Activated CD4-positive, alpha-beta T cell treated with anti-CD3 and anti-CD28 coated beads for 36 hours (primary cell): ENCODE measurements around the gene CXADR. TPM values are rescaled to one million over a fixed set of nuclear protein-coding genes. Genes with fewer than 3 reads are reported as not detected.
"Not testable (repeated sequence)": the region's sequence is repeated elsewhere in the genome, so short reads cannot be mapped to it uniquely, and the experiment has no call there.

Experiments used
- ATAC-seq: fragments of 200-7000 bp; cut with Tn5 transposase; one replicate; pipeline ENCODE4 v1.10.0; 2021; ENCODE audit warnings: mild to moderate bottlenecking, moderate library complexity
- CTCF ChIA-PET: fragments of 350-600 bp; sonication (Branson Sonifier 250); formaldehyde crosslinking; loops from one replicate; lab custom pipeline; 2021; ENCODE audit warnings: antibody characterized with exemption; lab: Charles Lee
- POLR2A ChIA-PET: fragments of 350-600 bp; sonication (Branson Sonifier 250); formaldehyde crosslinking; loops from one replicate; lab custom pipeline; 2021; ENCODE audit warnings: antibody characterized with exemption, inconsistent platforms; lab: Charles Lee
- DNase-seq: peaks from one replicate; pipeline ENCODE4 v3.0.0-alpha.2; 2020
- H3K27ac Mint-ChIP-seq: one replicate; pipeline ENCODE4 v1.8.0; 2021; ENCODE audit warnings: mixed read lengths
- H3K27me3 Mint-ChIP-seq: one replicate; pipeline ENCODE4 v1.8.0; 2021; ENCODE audit warnings: mixed read lengths
- H3K36me3 Mint-ChIP-seq: one replicate; pipeline ENCODE4 v1.8.0; 2021; ENCODE audit warnings: low read depth, mixed read lengths
- H3K4me1 Mint-ChIP-seq: one replicate; pipeline ENCODE4 v1.8.0; 2021; ENCODE audit warnings: mixed read lengths
- H3K4me3 Mint-ChIP-seq: one replicate; pipeline ENCODE4 v1.8.0; 2021; ENCODE audit warnings: mild to moderate bottlenecking, moderate library complexity, mixed read lengths
- H3K9me3 Mint-ChIP-seq: one replicate; pipeline ENCODE4 v1.8.0; 2021; ENCODE audit warnings: low read depth, mixed read lengths
- intact Hi-C, 2 experiments: fragments of 100-400 bp; cut with DNase I in 1 of 2; cut with micrococcal nuclease in 1 of 2; formaldehyde crosslinking; loops; one replicate each; pipeline versions ENCODE4 v1.14.2 to v1.15.1; 2022 to 2024; cut with DNase I, micrococcal nuclease
- total RNA-seq, 2 experiments: library from RNA; stranded (reverse); gene quantifications; one replicate each; pipeline ENCODE4 v1.2.3, GENCODE V29; 2021

The CXADR gene
- total RNA-seq, 2 experiments from 2014 or later, result 0.30 to 0.91 TPM

GRCh38 chr21:17482928-17483327 lies 29.9 kb upstream of the CXADR start:
- POLR2A ChIA-PET, result no interaction called here
- no peaks in the 10 kb centered on the region for H3K4me1 Mint-ChIP-seq
- H3K4me3 Mint-ChIP-seq, result no peak overlapping the region
- ATAC-seq, result no peak
- no peak for DNase-seq
- intact Hi-C loops, result no loop called here
- no peaks in the 10 kb centered on the region for H3K36me3 Mint-ChIP-seq
- no peaks in the 10 kb centered on the region for H3K9me3 Mint-ChIP-seq
- CTCF ChIA-PET, result interaction anchor here (0.6 kb wide), 1 partner anchor 211 kb away, joined by 3 read pairs; no protein-coding TSS in a partner anchor
- H3K27me3 Mint-ChIP-seq, result no peaks in the 10 kb centered on the region
- H3K27ac Mint-ChIP-seq, result no peak overlapping the region

- CTCF ChIA-PET, result no interaction called here
- H3K27ac Mint-ChIP-seq, result no peak overlapping the region
- no peak for DNase-seq
- H3K4me1 Mint-ChIP-seq, result peaks cover 16% of the 10 kb centered on the region
- peak; percentile 88 for ATAC-seq
- intact Hi-C loops, result loop anchor here in 1 of 2 experiments (1.0 kb wide), 1 partner anchor 123 kb away; no protein-coding TSS in a partner anchor
- H3K9me3 Mint-ChIP-seq, result no peaks in the 10 kb centered on the region
- POLR2A ChIA-PET, result no interaction called here
- peaks cover 3% of the 10 kb centered on the region for H3K27me3 Mint-ChIP-seq
- no peak overlapping the region for H3K4me3 Mint-ChIP-seq
- no peaks in the 10 kb centered on the region for H3K36me3 Mint-ChIP-seq
These were observed 24.2 kb upstream of the CXADR start for GRCh38 chr21:17488620-17489019.

DNA sequence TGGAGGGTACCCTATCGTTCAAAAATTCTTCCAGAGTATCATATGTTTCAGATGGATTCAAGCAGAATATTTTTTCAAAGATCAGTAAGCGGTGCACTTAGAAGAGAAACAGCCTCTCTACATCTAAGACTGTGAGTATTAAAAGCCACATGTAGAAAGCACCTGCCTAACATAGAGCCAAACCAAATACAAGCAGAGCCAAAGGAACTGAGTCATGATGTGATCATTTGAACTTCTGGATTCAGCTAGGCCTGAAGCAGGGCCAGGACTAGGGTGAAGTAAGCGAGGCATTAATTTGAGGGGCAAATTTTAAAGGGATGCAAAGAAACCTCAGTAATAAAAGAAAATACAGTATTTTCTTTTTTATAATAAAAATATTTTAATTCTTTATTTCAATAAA lies 23.3 kb upstream of the CXADR start:
- H3K36me3 Mint-ChIP-seq, H3K4me3 Mint-ChIP-seq, H3K9me3 Mint-ChIP-seq, H3K27ac Mint-ChIP-seq, POLR2A ChIA-PET, H3K27me3 Mint-ChIP-seq, CTCF ChIA-PET, DNase-seq, intact Hi-C loops: not testable (repeated sequence)
- peak; percentile 69 for ATAC-seq
- peaks cover 16% of the 10 kb centered on the region for H3K4me1 Mint-ChIP-seq

DNA sequence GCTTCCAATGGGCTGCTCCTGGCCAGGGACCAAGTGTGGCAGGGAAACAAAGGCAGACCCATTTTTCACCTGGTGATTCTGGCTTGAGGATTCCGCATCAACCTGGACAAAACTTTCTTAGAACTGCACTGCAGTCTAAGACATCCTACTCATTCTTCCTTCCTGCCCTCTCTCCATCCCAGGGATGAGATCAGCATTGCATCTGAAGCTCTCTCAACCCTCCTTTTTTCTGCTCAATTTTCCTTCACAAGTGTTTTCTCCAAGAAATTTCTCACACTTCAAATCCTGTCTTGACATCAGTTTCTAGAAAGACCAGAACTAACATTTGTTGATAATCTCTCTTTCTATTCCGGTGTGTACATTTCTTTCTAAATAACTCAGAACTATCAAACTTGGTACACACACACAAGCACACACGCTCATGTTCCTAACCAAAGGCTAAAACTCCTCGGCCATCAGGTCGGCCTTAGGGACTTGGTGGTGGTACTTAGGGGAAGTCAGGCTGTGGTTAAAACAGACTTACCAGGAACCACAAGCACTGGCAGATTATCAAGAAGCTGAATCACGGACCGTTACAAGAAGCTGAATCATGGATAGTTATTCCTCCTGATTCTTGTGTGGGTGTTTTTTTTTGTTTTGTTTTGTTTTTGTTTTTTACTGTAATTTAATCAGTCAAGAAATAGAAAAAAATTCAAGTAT lies 21.0 kb upstream of the CXADR start:
- H3K9me3 Mint-ChIP-seq, result no peaks in the 10 kb centered on the region
- H3K36me3 Mint-ChIP-seq, result no peaks in the 10 kb centered on the region
- ChIA-PET POLR2A (no interaction called here), CTCF (interaction anchor here (0.6 kb wide), 1 partner anchor 101 kb away, joined by 4 read pairs; no protein-coding TSS in a partner anchor)
- no peak overlapping the region for H3K27ac Mint-ChIP-seq
- peaks cover 16% of the 10 kb centered on the region for H3K4me1 Mint-ChIP-seq
- ATAC-seq (no peak), DNase-seq (peak; percentile 25)
- intact Hi-C loops, result loop anchor here in 1 of 2 experiments (2.0 kb wide), 1 partner anchor 21 kb away; the partner anchor contains the start of gene CXADR
- H3K27me3 Mint-ChIP-seq, result peaks cover 10% of the 10 kb centered on the region
- no peak overlapping the region for H3K4me3 Mint-ChIP-seq

GRCh38 chr21:17492415-17493168 lies 20.3 kb upstream of the CXADR start:
- intact Hi-C loops, result loop anchor here in 1 of 2 experiments (2.0 kb wide), 1 partner anchor 20 kb away; the partner anchor contains the start of gene CXADR
- Mint-ChIP-seq H3K4me3 (no peak overlapping the region), H3K9me3 (no peaks in the 10 kb centered on the region), H3K27me3 (peaks cover 10% of the 10 kb centered on the region), H3K4me1 (peaks cover 16% of the 10 kb centered on the region), H3K36me3 (no peaks in the 10 kb centered on the region), H3K27ac (no peak overlapping the region)
- DNase-seq (no peak), ATAC-seq (no peak)
- POLR2A ChIA-PET, result no interaction called here
- CTCF ChIA-PET, result no interaction called here

DNA sequence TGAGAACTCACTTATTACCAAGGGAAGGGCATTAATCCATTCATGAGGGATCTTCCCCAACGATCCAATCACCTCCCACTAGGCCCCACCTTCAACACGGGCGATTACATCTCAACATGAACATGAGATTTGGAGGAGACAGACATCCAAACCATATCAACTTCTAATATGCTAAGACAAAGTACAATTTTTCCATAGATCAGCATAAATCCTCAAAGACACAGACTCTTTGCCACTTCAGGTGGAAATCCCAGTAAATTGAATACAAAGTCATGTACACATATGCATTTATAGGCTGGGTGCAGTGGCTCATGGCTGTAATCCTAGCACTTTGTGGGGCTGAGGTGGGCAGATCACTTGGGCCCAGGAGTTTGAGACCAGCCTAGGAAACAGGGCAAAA lies 18.8 kb upstream of the CXADR start:
- Mint-ChIP-seq H3K27ac (no peak overlapping the region), H3K9me3 (no peaks in the 10 kb centered on the region), H3K4me1 (peaks cover 11% of the 10 kb centered on the region), H3K4me3 (no peak overlapping the region), H3K36me3 (no peaks in the 10 kb centered on the region), H3K27me3 (peaks cover 10% of the 10 kb centered on the region)
- CTCF ChIA-PET, result no interaction called here
- POLR2A ChIA-PET, result no interaction called here
- intact Hi-C loops, result no loop called here
- ATAC-seq (no peak), DNase-seq (no peak)

DNA sequence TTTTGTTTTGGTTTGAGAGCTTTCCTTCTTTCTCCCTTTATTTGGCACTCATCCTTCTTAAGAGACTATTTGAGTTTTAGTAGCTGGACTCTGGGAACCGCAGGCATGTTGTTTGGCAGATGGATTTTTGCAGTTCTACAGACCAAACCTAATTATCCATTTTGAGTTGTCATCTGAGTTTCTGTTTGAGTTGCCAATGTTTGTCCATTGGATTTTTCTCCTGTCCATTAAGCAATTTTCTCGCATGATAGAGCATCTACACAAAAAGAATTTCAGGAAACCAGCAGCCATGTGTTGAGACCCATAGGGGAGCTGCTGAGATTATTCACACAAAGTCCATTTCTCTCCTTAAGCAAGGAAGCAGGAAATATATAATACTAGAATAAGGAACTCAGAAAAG lies 17.2 kb upstream of the CXADR start:
- DNase-seq (no peak), ATAC-seq (no peak)
- Mint-ChIP-seq H3K27me3 (peaks cover 12% of the 10 kb centered on the region), H3K9me3 (no peaks in the 10 kb centered on the region), H3K36me3 (no peaks in the 10 kb centered on the region), H3K4me3 (no peak overlapping the region), H3K4me1 (peaks cover 7% of the 10 kb centered on the region), H3K27ac (no peak overlapping the region)
- CTCF ChIA-PET, result interaction anchor here (0.7 kb wide), 1 partner anchor 11 kb away, joined by 3 read pairs; no protein-coding TSS in a partner anchor
- intact Hi-C loops, result no loop called here
- POLR2A ChIA-PET, result no interaction called here

- intact Hi-C loops, result no loop called here
- H3K27ac Mint-ChIP-seq, result no peak overlapping the region
- H3K27me3 Mint-ChIP-seq, result peaks cover 10% of the 10 kb centered on the region
- H3K4me3 Mint-ChIP-seq, result no peak overlapping the region
- peaks cover 2% of the 10 kb centered on the region for H3K4me1 Mint-ChIP-seq
- ChIA-PET CTCF (interaction anchor here (1.2 kb wide), 1 partner anchor 111 kb away, joined by 4 read pairs; no protein-coding TSS in a partner anchor), POLR2A (interaction anchor here (0.6 kb wide), 1 partner anchor 27 kb away, joined by 3 read pairs; no protein-coding TSS in a partner anchor)
- ATAC-seq (no peak), DNase-seq (no peak)
- no peaks in the 10 kb centered on the region for H3K36me3 Mint-ChIP-seq
- H3K9me3 Mint-ChIP-seq, result no peaks in the 10 kb centered on the region
These were observed 15.5 kb upstream of the CXADR start for GRCh38 chr21:17497316-17497715.

DNA sequence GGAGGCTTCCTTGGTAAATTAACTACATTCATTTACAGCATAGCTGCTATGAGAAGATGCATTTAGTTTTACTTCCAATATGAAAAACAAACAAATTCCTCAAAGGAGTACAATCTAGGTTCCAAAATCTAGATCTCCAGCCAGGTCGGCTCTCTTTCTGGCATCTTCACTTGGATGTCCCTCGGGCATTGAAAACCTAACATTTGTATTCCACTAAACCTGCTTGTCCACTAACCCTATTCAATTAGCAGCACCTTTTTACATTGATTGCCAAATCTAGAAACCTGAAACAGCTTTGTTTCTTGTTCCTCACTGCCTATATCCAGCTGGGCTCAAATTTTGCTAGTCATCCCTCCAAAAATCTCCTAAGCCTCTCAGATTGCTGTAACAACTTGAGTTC lies 14.3 kb upstream of the CXADR start:
- H3K36me3 Mint-ChIP-seq, result no peaks in the 10 kb centered on the region
- intact Hi-C loops, result no loop called here
- ATAC-seq (no peak), DNase-seq (no peak)
- peaks cover 10% of the 10 kb centered on the region for H3K27me3 Mint-ChIP-seq
- H3K4me3 Mint-ChIP-seq, result no peak overlapping the region
- no peak overlapping the region for H3K27ac Mint-ChIP-seq
- no peaks in the 10 kb centered on the region for H3K4me1 Mint-ChIP-seq
- ChIA-PET POLR2A (no interaction called here), CTCF (no interaction called here)
- H3K9me3 Mint-ChIP-seq, result no peaks in the 10 kb centered on the region

GRCh38 chr21:17501107-17502006 lies 11.5 kb upstream of the CXADR start:
- no peaks in the 10 kb centered on the region for H3K9me3 Mint-ChIP-seq
- H3K27ac Mint-ChIP-seq, result no peak overlapping the region
- no peaks in the 10 kb centered on the region for H3K4me1 Mint-ChIP-seq
- H3K36me3 Mint-ChIP-seq, result no peaks in the 10 kb centered on the region
- CTCF ChIA-PET, result interaction anchor here (0.7 kb wide), 1 partner anchor 79 kb away, joined by 3 read pairs; no protein-coding TSS in a partner anchor
- H3K27me3 Mint-ChIP-seq, result peaks cover 2% of the 10 kb centered on the region
- intact Hi-C loops, result no loop called here
- no peak overlapping the region for H3K4me3 Mint-ChIP-seq
- POLR2A ChIA-PET, result no interaction called here
- DNase-seq, result no peak
- no peak for ATAC-seq

GRCh38 chr21:17502985-17503384 lies 9.9 kb upstream of the CXADR start:
- DNase-seq, H3K9me3 Mint-ChIP-seq, POLR2A ChIA-PET, H3K27ac Mint-ChIP-seq, H3K36me3 Mint-ChIP-seq, H3K4me3 Mint-ChIP-seq, CTCF ChIA-PET, intact Hi-C loops, ATAC-seq, H3K4me1 Mint-ChIP-seq, H3K27me3 Mint-ChIP-seq: not testable (repeated sequence)
